C4-2B (cell line): Measurements from ENCODE around the gene NXPH1.

Experiments used
- CTCF ChIP-seq: fragments of 450-650 bp; conservative IDR thresholded peaks from 2 replicates; pipeline ENCODE4 v1.5.1; 2017; ENCODE audit warnings: mild to moderate bottlenecking
- ZFX ChIP-seq: fragments of 450-650 bp; IDR thresholded peaks from 2 replicates; pipeline ENCODE4 v1.6.1; 2017

GRCh38 chr7:8785081-8785480 lies 351.7 kb downstream of the NXPH1 start:
- TF ChIP-seq CTCF (peak; percentile 17; the same call in 1 of the 2 replicates), ZFX (no peak)
